IMR-90 (cell line): ENCODE measurements around the gene EBF3. TPM values are rescaled to one million over a fixed set of nuclear protein-coding genes. Genes with fewer than 3 reads are reported as not detected.

Experiments
- ATAC-seq: fragments of 200-7000 bp; cut with Tn5 transposase; 2 replicates; pipeline ENCODE4 v1.9.1; 2020; ENCODE audit warnings: low read depth, mild to moderate bottlenecking, moderate library complexity
- BruUV-seq: library from RNA; stranded (reverse); fragments of 400-500 nt; replicated peaks from 2 replicates; lab custom pipeline; 2021; lab: Mats Ljungman, UMichigan
- CTCF ChIA-PET: fragments of 300-600 bp; formaldehyde crosslinking; extraction: SDS; loops from one replicate; lab custom pipeline; 2021; ENCODE audit warnings: antibody characterized with exemption; lab: Yijun Ruan, JAX
- POLR2A ChIA-PET: fragments of 300-600 bp; sonication (Branson Sonifier 250); formaldehyde crosslinking; loops from one replicate; lab custom pipeline; 2022; ENCODE audit warnings: antibody characterized with exemption; ENCODE audit not compliant: unreplicated experiment; lab: Charles Lee
- DNase-seq: peaks from one replicate; pipeline ENCODE4 v3.0.0; 2013
- H2AFZ ChIP-seq: replicated peaks from 2 replicates; pipeline ENCODE3; 2013; ENCODE audit warnings: low read length, mild to moderate bottlenecking; ENCODE audit not compliant: poor library complexity
- H2AK5ac ChIP-seq: 2 replicates; pipeline ENCODE4 v1.6.1; 2013; ENCODE audit warnings: low read depth, low read length, inconsistent platforms
- H2AK9ac ChIP-seq: replicated peaks from 2 replicates; pipeline ENCODE3; 2013; ENCODE audit warnings: mild to moderate bottlenecking, low read depth, low read length, moderate library complexity; ENCODE audit not compliant: poor library complexity
- H2BK120ac ChIP-seq: 2 replicates; pipeline ENCODE4 v1.6.1; 2013; ENCODE audit warnings: low read depth, low read length, inconsistent platforms
- H2BK15ac ChIP-seq: 3 replicates; pipeline ENCODE4 v1.6.1; 2013; ENCODE audit warnings: low read depth, low read length, inconsistent platforms
- H2BK20ac ChIP-seq: 2 replicates; pipeline ENCODE4 v1.6.1; 2013; ENCODE audit warnings: low read depth, mild to moderate bottlenecking, inconsistent platforms, low read length, moderate library complexity
- H2BK5ac ChIP-seq: 2 replicates; pipeline ENCODE4 v1.6.1; 2013; ENCODE audit warnings: mild to moderate bottlenecking, low read depth, low read length, inconsistent platforms; ENCODE audit not compliant: poor library complexity, severe bottlenecking
- H3K14ac ChIP-seq: replicated peaks from 2 replicates; pipeline ENCODE4 v1.6.1; 2013; ENCODE audit warnings: low read depth, low read length, inconsistent platforms
- H3K18ac ChIP-seq: 2 replicates; pipeline ENCODE4 v1.6.1; 2013; ENCODE audit warnings: low read depth, low read length, control low read depth
- H3K23ac ChIP-seq: 2 replicates; pipeline ENCODE4 v1.6.1; 2013; ENCODE audit warnings: low read depth, low read length, inconsistent platforms
- H3K27ac ChIP-seq: 2 replicates; pipeline ENCODE4 v1.5.1; 2013; ENCODE audit warnings: mild to moderate bottlenecking, control low read depth, low read length; ENCODE audit not compliant: insufficient read depth
- H3K27me3 ChIP-seq: 2 replicates; pipeline ENCODE4 v1.6.1; 2013; ENCODE audit warnings: low read length; ENCODE audit not compliant: control insufficient read depth, insufficient read depth
- H3K36me3 ChIP-seq: 2 replicates; pipeline ENCODE4 v1.6.1; 2013; ENCODE audit warnings: low read length, mixed read lengths; ENCODE audit not compliant: control insufficient read depth, insufficient read depth
- H3K4ac ChIP-seq: 2 replicates; pipeline ENCODE4 v1.6.1; 2013; ENCODE audit warnings: low read depth, low read length, inconsistent platforms
- H3K4me1 ChIP-seq: 2 replicates; pipeline ENCODE4 v1.6.1; 2013; ENCODE audit warnings: low read length, mixed read lengths; ENCODE audit not compliant: control insufficient read depth, insufficient read depth
- H3K4me2 ChIP-seq: 2 replicates; pipeline ENCODE4 v1.6.1; 2013; ENCODE audit warnings: low read depth, mild to moderate bottlenecking, control low read depth, low read length, moderate library complexity
- H3K4me3 ChIP-seq: 2 replicates; pipeline ENCODE4 v1.5.1; 2013; ENCODE audit warnings: low read depth, mild to moderate bottlenecking, control low read depth, low read length, moderate library complexity; ENCODE audit not compliant: insufficient read depth
- H3K56ac ChIP-seq: 2 replicates; pipeline ENCODE4 v1.6.1; 2013; ENCODE audit warnings: low read length, inconsistent platforms; ENCODE audit not compliant: insufficient read depth; ENCODE audit errors: extremely low read depth
- H3K79me1 ChIP-seq, 2 experiments: 2 replicates each; pipeline ENCODE4 v1.6.1; 2013; ENCODE audit warnings: low read length in 2 of 2, inconsistent platforms in 1 of 2, low read depth in 1 of 2
- H3K9ac ChIP-seq: 2 replicates; pipeline ENCODE4 v1.6.1; 2013; ENCODE audit warnings: low read depth, low read length, control low read depth
- H3K9me1 ChIP-seq: 2 replicates; pipeline ENCODE4 v1.6.1; 2013; ENCODE audit warnings: low read length, inconsistent platforms; ENCODE audit not compliant: insufficient read depth
- H3K9me3 ChIP-seq: 2 replicates; pipeline ENCODE4 v1.6.1; 2013; ENCODE audit warnings: low read length; ENCODE audit not compliant: control insufficient read depth, insufficient read depth
- H4K20me1 ChIP-seq: 2 replicates; pipeline ENCODE4 v1.6.1; 2013; ENCODE audit warnings: low read length, inconsistent platforms; ENCODE audit not compliant: insufficient read depth
- H4K5ac ChIP-seq: 2 replicates; pipeline ENCODE4 v1.6.1; 2013; ENCODE audit warnings: mild to moderate bottlenecking, low read depth, low read length, control low read depth
- H4K8ac ChIP-seq, 2 experiments: 2 replicates each; pipeline ENCODE4 v1.6.1; 2013; ENCODE audit warnings: low read depth in 2 of 2, low read length in 2 of 2, control low read depth in 1 of 2, inconsistent platforms in 1 of 2
- H4K91ac ChIP-seq: 2 replicates; pipeline ENCODE4 v1.6.1; 2013; ENCODE audit warnings: low read depth, low read length, inconsistent platforms; ENCODE audit not compliant: insufficient read depth
- BHLHE40 ChIP-seq: fragments of 150-350 bp; IDR thresholded peaks from 2 replicates; pipeline ENCODE4 v1.6.1; 2016; ENCODE audit warnings: mild to moderate bottlenecking, low read depth, low read length
- FOS ChIP-seq: fragments of 150-350 bp; IDR thresholded peaks from 2 replicates; pipeline ENCODE4 v1.6.1; 2016; ENCODE audit warnings: low read depth, low read length
- MAZ ChIP-seq: IDR thresholded peaks from 2 replicates; pipeline ENCODE4 v1.6.1; 2012; ENCODE audit warnings: low read depth, mild to moderate bottlenecking, low read length, improper control_type of control experiment, moderate library complexity, borderline replicate concordance
- RCOR1 ChIP-seq: IDR thresholded peaks from 2 replicates; pipeline ENCODE4 v1.6.1; 2012; ENCODE audit warnings: mild to moderate bottlenecking, low read length, improper control_type of control experiment; ENCODE audit not compliant: insufficient replicate concordance
- SMC3 ChIP-seq: fragments of 150-350 bp; IDR thresholded peaks from 2 replicates; pipeline ENCODE4 v1.6.1; 2016; ENCODE audit warnings: low read depth, mild to moderate bottlenecking, antibody characterized with exemption, low read length, moderate library complexity
- WGBS, 2 experiments: methylation state at CpG; one replicate each; pipeline versions ENCODE4 v1.1.5 to v1.1.7; 2013; ENCODE audit warnings: missing lambda C conversion rate in 2 of 2; ENCODE audit not compliant: insufficient read length in 1 of 2; ENCODE audit errors: extremely low coverage in 2 of 2; 5-methylcytosine and 5-hydroxymethylcytosine counted together
- dilution Hi-C: fragments of 300-500 bp; cut with HindIII; formaldehyde crosslinking; loops from one replicate; pipeline ENCODE4 v1.14.3; 2018; ENCODE audit warnings: low sequenced_read_pairs; ENCODE audit not compliant: unreplicated experiment
- in situ Hi-C: fragments of 300-500 bp; cut with MboI; formaldehyde crosslinking; loops from 3 replicates; pipeline ENCODE4 v1.14.3; 2019; ENCODE audit warnings: low sequenced_read_pairs, inconsistent platforms, mixed read lengths
- intact Hi-C: fragments of 100-400 bp; cut with micrococcal nuclease; formaldehyde crosslinking; loops from 2 replicates; pipeline ENCODE4 v1.10.0; 2022
- polyA plus RNA-seq, 3 experiments: library from polyadenylated mRNA; depleted of rRNA; stranded (reverse); fragments of >200 nt; gene quantifications; 2 replicates each; pipeline ENCODE4 v1.2.3, GENCODE V29; 2012; ENCODE audit warnings: low replicate concordance in 1 of 3
- total RNA-seq: library from RNA; depleted of rRNA; stranded (reverse); fragments of >200 nt; gene quantifications from 2 replicates; pipeline ENCODE4 v1.2.3, GENCODE V29; 2012
- TF ChIP-seq, protein P1 (sequence below): fragments of 150-350 bp; IDR thresholded peaks from 2 replicates; pipeline ENCODE4 v1.6.1; 2016; ENCODE audit warnings: low read depth, mild to moderate bottlenecking, low read length, moderate library complexity, borderline replicate concordance
- TF ChIP-seq, protein P2 (sequence below): fragments of 150-350 bp; IDR thresholded peaks from 2 replicates; pipeline ENCODE4 v1.6.1; 2017; ENCODE audit warnings: mild to moderate bottlenecking, antibody characterized with exemption, low read length, low read depth

The EBF3 gene
- total and polyA plus RNA-seq, 2 of the 4 experiments (the other 2 are of a cell fraction) = 0.36 to 0.70 TPM

DNA sequence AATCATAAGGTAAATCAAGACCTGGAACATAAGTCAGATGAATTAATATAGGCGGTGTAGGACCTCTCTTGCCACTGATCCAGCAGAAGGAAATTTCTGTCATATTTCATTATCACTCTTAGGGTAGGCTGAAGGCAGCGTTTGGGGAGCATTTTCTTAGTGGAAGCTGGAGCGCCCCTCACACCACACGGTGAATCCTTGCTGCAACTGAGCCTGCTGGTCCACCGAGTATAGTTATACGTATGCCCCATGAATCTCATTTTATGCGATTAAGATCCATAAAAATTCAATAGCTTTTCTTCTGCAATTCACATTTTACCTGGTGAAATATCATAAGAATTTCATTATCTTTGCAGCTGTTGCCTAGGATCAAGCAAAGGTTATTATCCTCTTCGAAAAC is 19.6 kb downstream of the EBF3 start:
- POLR2A ChIA-PET = no interaction called here
- Histone ChIP-seq H3K4me1 (no peaks in the 10 kb centered on the region; the same call in 1 of the 2 replicates), H3K18ac (no peak overlapping the region), H4K91ac (no peak overlapping the region), H3K9me3 (no peaks in the 10 kb centered on the region), H3K36me3 (no peaks in the 10 kb centered on the region; the same call in 1 of the 2 replicates), H4K5ac (no peak overlapping the region), H3K23ac (no peak overlapping the region), H4K8ac (no peak overlapping the region), H2AK9ac (no peak overlapping the region), H3K14ac (no peak overlapping the region), H3K27me3 (no peaks in the 10 kb centered on the region), H3K4ac (no peak overlapping the region), H2BK15ac (no peak overlapping the region), H3K9me1 (no peaks in the 10 kb centered on the region), H2BK120ac (no peak overlapping the region), H2AK5ac (no peak overlapping the region), H3K4me2 (no peak overlapping the region), H2BK20ac (no peak overlapping the region), H3K56ac (no peak overlapping the region), H4K20me1 (no peaks in the 10 kb centered on the region; the same call in 1 of the 2 replicates), H3K27ac (no peak overlapping the region), H3K4me3 (no peak overlapping the region), H2AFZ (no peak overlapping the region), H3K9ac (no peak overlapping the region), H3K79me1 (no peaks in the 10 kb centered on the region), H2BK5ac (no peak overlapping the region)
- in situ Hi-C loops = no loop called here
- ATAC-seq (no peak), DNase-seq (no peak)
- dilution Hi-C loops = no loop called here
- no peak for TF ChIP-seq RCOR1
- TF ChIP-seq, protein P1, sequence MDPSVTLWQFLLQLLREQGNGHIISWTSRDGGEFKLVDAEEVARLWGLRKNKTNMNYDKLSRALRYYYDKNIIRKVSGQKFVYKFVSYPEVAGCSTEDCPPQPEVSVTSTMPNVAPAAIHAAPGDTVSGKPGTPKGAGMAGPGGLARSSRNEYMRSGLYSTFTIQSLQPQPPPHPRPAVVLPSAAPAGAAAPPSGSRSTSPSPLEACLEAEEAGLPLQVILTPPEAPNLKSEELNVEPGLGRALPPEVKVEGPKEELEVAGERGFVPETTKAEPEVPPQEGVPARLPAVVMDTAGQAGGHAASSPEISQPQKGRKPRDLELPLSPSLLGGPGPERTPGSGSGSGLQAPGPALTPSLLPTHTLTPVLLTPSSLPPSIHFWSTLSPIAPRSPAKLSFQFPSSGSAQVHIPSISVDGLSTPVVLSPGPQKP = no peak
- no peak for TF ChIP-seq FOS
- TF ChIP-seq, protein P2, sequence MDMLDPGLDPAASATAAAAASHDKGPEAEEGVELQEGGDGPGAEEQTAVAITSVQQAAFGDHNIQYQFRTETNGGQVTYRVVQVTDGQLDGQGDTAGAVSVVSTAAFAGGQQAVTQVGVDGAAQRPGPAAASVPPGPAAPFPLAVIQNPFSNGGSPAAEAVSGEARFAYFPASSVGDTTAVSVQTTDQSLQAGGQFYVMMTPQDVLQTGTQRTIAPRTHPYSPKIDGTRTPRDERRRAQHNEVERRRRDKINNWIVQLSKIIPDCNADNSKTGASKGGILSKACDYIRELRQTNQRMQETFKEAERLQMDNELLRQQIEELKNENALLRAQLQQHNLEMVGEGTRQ = no peak
- TF ChIP-seq MAZ = no peak
- no peak for TF ChIP-seq SMC3
- TF ChIP-seq BHLHE40 = no peak
- CTCF ChIA-PET = no interaction called here
- intact Hi-C loops = no loop called here
- BruUV-seq = no TSS peak
- no CpG with 5 or more reads among the region's 8 CpGs for WGBS, 2 experiments
